ENCODE data around the gene CYSLTR1.

GRCh38 chrX:78375894-78376293 lies 48.5 kb upstream of the CYSLTR1 start:
- TF ChIP-seq CTCF (IDR thresholded peaks at IDR 0.05; ENCODE audit: poor library complexity) (peak; percentile 11), EZH2 (IDR thresholded peaks at IDR 0.05; ENCODE audit: borderline replicate concordance) (no peak), EZH2phosphoT487 (IDR thresholded peaks at IDR 0.05; ENCODE audit: low read depth, severe bottlenecking, unreplicated experiment) (no peak)

Data from hepatocyte (in vitro differentiated cells).